ENCODE data around the gene FLRT1. TPM values are rescaled to one million over a fixed set of nuclear protein-coding genes. Genes with fewer than 3 reads are reported as not detected.

FLRT1 gene
- total and polyA plus RNA-seq, 4 donors, result 0.02 to 0.32 (median 0.05) TPM; not detected in 1

DNA sequence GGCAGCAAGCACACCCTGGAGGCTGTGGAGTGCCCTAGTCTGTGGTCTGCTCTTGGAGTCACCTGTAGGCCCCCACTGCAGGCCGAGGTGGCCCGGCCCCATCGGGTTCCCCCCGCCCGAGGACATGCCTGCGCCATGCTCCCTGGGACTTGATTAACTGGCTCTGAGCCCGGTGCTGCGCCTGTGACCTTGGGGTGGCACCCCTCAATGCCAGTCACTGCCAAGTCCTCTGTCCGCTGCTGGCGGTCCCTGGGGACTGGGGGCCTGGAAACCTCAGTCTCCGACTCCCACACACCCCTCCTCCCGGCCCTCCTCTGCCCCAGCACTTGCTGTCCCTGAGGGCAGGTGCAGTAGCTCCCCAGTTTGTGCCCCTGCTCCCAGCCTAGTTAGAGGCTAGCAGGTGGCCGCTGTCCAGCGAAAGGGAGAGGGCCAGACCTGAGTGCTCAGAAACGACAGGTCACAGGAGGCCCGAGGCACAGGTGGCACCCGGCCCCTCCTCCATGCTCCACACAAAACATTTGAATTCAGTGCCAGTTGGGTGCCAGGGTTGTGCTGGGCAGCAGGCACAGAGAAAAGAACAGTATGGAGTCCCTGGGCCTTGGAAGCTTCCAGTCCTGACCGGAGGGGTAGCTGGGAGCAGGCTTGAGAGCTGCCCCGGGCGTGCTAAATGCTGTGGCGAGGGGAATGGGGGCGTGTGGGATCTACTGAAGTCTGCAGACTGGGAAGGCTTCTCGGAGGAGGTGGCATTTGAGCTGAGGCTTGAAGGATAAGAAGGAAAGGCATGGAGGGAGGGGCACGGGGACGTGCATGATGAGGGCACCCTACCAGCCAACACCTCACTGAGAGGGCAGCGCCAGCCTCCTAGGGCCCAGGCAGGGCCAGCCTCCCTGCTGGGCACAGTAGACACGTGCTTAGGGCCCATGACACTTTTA lies 16.4 kb upstream of the FLRT1 start:
- Histone ChIP-seq H3K4me1 (ENCODE audit: control insufficient read depth in 4 of 4, insufficient read depth in 4 of 4, low read length in 3 of 4) (no peaks in the 10 kb centered on the region), H3K36me3 (ENCODE audit: control insufficient read depth in 4 of 4, insufficient read depth in 3 of 4, low read depth in 1 of 4, low read length in 3 of 4) (no peaks in the 10 kb centered on the region), H3K9ac (ENCODE audit: low read depth in 1 of 2, low read length in 2 of 2) (no peak overlapping the region), H3K4me3 (ENCODE audit: low read depth in 1 of 3, low read length in 3 of 3) (no peak overlapping the region), H3K27ac (ENCODE audit: low read depth in 1 of 2, low read length in 2 of 2) (no peak overlapping the region), H3K9me3 (ENCODE audit: control insufficient read depth in 4 of 4, low read length in 3 of 4) (no peaks in the 10 kb centered on the region), H3K27me3 (ENCODE audit: control insufficient read depth in 4 of 4, insufficient read depth in 4 of 4, low read length in 3 of 4) (no peaks in the 10 kb centered on the region)
- TF ChIP-seq, protein P1, sequence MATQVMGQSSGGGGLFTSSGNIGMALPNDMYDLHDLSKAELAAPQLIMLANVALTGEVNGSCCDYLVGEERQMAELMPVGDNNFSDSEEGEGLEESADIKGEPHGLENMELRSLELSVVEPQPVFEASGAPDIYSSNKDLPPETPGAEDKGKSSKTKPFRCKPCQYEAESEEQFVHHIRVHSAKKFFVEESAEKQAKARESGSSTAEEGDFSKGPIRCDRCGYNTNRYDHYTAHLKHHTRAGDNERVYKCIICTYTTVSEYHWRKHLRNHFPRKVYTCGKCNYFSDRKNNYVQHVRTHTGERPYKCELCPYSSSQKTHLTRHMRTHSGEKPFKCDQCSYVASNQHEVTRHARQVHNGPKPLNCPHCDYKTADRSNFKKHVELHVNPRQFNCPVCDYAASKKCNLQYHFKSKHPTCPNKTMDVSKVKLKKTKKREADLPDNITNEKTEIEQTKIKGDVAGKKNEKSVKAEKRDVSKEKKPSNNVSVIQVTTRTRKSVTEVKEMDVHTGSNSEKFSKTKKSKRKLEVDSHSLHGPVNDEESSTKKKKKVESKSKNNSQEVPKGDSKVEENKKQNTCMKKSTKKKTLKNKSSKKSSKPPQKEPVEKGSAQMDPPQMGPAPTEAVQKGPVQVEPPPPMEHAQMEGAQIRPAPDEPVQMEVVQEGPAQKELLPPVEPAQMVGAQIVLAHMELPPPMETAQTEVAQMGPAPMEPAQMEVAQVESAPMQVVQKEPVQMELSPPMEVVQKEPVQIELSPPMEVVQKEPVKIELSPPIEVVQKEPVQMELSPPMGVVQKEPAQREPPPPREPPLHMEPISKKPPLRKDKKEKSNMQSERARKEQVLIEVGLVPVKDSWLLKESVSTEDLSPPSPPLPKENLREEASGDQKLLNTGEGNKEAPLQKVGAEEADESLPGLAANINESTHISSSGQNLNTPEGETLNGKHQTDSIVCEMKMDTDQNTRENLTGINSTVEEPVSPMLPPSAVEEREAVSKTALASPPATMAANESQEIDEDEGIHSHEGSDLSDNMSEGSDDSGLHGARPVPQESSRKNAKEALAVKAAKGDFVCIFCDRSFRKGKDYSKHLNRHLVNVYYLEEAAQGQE (IDR thresholded peaks at IDR 0.05), result no peak
- TF ChIP-seq, protein P2, sequence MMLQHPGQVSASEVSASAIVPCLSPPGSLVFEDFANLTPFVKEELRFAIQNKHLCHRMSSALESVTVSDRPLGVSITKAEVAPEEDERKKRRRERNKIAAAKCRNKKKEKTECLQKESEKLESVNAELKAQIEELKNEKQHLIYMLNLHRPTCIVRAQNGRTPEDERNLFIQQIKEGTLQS (IDR thresholded peaks at IDR 0.05), result no peak
- TF ChIP-seq, protein P3, sequence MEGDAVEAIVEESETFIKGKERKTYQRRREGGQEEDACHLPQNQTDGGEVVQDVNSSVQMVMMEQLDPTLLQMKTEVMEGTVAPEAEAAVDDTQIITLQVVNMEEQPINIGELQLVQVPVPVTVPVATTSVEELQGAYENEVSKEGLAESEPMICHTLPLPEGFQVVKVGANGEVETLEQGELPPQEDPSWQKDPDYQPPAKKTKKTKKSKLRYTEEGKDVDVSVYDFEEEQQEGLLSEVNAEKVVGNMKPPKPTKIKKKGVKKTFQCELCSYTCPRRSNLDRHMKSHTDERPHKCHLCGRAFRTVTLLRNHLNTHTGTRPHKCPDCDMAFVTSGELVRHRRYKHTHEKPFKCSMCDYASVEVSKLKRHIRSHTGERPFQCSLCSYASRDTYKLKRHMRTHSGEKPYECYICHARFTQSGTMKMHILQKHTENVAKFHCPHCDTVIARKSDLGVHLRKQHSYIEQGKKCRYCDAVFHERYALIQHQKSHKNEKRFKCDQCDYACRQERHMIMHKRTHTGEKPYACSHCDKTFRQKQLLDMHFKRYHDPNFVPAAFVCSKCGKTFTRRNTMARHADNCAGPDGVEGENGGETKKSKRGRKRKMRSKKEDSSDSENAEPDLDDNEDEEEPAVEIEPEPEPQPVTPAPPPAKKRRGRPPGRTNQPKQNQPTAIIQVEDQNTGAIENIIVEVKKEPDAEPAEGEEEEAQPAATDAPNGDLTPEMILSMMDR (IDR thresholded peaks at IDR 0.05; ENCODE audit: low read depth, low read length, missing input control), result no peak
- no peak for TF ChIP-seq RXRA (IDR thresholded peaks at IDR 0.05)
- no peak for TF ChIP-seq TAF1 (conservative IDR thresholded peaks at IDR 0.05)
- no peak for TF ChIP-seq NR2F2 (IDR thresholded peaks at IDR 0.05)
- no peak for TF ChIP-seq JUND (IDR thresholded peaks at IDR 0.05)
- TF ChIP-seq FOXA2 (IDR thresholded peaks at IDR 0.05), result no peak
- 91% methylated on average over 27 of the region's 27 CpGs for WGBS
- no peak for DNase-seq (ENCODE audit: low spot score)

DNA sequence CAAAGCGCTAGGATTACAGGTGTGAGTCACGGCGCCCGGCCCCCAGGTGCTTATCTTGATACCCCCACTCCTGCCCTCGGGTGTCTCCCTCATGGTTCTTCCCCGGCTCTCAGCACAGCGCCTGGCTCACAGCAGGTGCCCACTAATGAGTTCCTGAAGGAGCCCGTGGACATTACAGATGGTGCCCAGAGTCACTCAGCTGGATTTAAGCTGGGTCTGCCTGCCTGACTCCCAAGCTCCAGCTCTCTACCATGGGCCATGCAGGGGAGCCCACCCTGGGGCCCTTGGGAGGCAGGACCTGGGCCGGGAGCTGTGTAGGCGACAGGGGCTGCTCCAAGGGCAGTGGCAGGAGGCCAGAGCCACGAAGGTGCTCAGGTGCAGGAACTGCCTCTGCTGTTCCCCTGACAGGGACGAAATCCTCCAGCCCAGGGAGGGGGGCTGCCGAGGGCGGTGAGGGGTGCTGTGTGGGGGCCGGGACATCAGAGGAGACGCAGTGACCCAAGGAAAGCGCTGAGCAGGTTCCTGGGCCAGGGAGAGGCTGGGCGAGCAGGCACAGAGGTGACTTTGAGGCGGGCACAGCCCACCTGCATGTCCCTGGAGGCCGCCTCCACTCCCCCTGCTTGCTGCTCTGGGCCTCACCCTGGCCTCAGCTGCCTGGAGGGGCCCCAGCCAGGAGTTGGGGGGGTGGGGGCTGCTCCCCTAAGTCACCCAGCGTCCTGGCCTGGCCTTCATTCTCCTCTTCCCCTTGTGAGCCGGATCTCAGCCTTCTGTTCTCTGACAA lies 14.6 kb upstream of the FLRT1 start:
- no peak for TF ChIP-seq HNF4A (conservative IDR thresholded peaks at IDR 0.05)
- no peak for TF ChIP-seq RAD21 (IDR thresholded peaks at IDR 0.05)
- Histone ChIP-seq H3K4me1 (ENCODE audit: control insufficient read depth in 4 of 4, insufficient read depth in 4 of 4, low read length in 3 of 4) (no peaks in the 10 kb centered on the region), H3K27me3 (ENCODE audit: control insufficient read depth in 4 of 4, insufficient read depth in 4 of 4, low read length in 3 of 4) (no peaks in the 10 kb centered on the region), H3K27ac (ENCODE audit: low read depth in 1 of 2, low read length in 2 of 2) (no peak overlapping the region), H3K9ac (ENCODE audit: low read depth in 1 of 2, low read length in 2 of 2) (no peak overlapping the region), H3K36me3 (ENCODE audit: control insufficient read depth in 4 of 4, insufficient read depth in 3 of 4, low read depth in 1 of 4, low read length in 3 of 4) (no peaks in the 10 kb centered on the region), H3K4me3 (ENCODE audit: low read depth in 1 of 3, low read length in 3 of 3) (no peak overlapping the region), H3K9me3 (ENCODE audit: control insufficient read depth in 4 of 4, low read length in 3 of 4) (no peaks in the 10 kb centered on the region)
- DNase-seq (ENCODE audit: low spot score), result no peak
- 90% methylated on average over 22 of the region's 22 CpGs for WGBS
